Astrocyte (in vitro differentiated cells and primary cell): ENCODE measurements around the gene BSG. TPM values are rescaled to one million over a fixed set of nuclear protein-coding genes. Genes with fewer than 3 reads are reported as not detected.

ENCODE experiments used
- DNase-seq: peaks from one replicate; pipeline ENCODE4 v3.0.0-alpha.2; 2010; ENCODE audit warnings: low read depth
- FAIRE-seq: peaks from 2 replicates; lab custom pipeline; 2011; peaks lifted over from hg19 to GRCh38; lab: Jason Lieb, UNC
- H2AFZ ChIP-seq: 2 replicates; pipeline ENCODE4 v1.6.0; 2012; ENCODE audit warnings: low read depth, low read length, inconsistent platforms
- H3K27ac ChIP-seq: 2 replicates; pipeline ENCODE4 v1.5.1; 2011; ENCODE audit warnings: low read depth, low read length, inconsistent platforms
- H3K27me3 ChIP-seq: 2 replicates; pipeline ENCODE4 v1.6.0; 2011; ENCODE audit warnings: low read length, inconsistent platforms; ENCODE audit not compliant: insufficient read depth
- H3K36me3 ChIP-seq: 2 replicates; pipeline ENCODE4 v1.5.1; 2011; ENCODE audit warnings: low read length, inconsistent platforms; ENCODE audit not compliant: insufficient read depth
- H3K4me1 ChIP-seq: 2 replicates; pipeline ENCODE4 v1.5.1; 2011; ENCODE audit warnings: low read length, inconsistent platforms; ENCODE audit not compliant: insufficient read depth
- H3K4me2 ChIP-seq: 2 replicates; pipeline ENCODE4 v1.6.0; 2012; ENCODE audit warnings: low read length, inconsistent platforms
- H3K4me3 ChIP-seq: 2 replicates; pipeline ENCODE4 v1.5.1; 2011; ENCODE audit warnings: low read depth, mild to moderate bottlenecking, low read length, inconsistent platforms; ENCODE audit not compliant: insufficient read depth
- H3K79me2 ChIP-seq: 2 replicates; pipeline ENCODE4 v1.6.0; 2012; ENCODE audit warnings: mild to moderate bottlenecking, low read length, inconsistent platforms; ENCODE audit not compliant: insufficient read depth
- H3K9ac ChIP-seq: 2 replicates; pipeline ENCODE4 v1.6.0; 2012; ENCODE audit warnings: mild to moderate bottlenecking, low read length, inconsistent platforms
- H3K9me3 ChIP-seq: 2 replicates; pipeline ENCODE4 v1.5.1; 2012; ENCODE audit warnings: low read depth, mild to moderate bottlenecking, low read length, inconsistent platforms; ENCODE audit not compliant: insufficient read depth
- H4K20me1 ChIP-seq: 2 replicates; pipeline ENCODE4 v1.6.0; 2012; ENCODE audit warnings: low read length, inconsistent platforms; ENCODE audit not compliant: insufficient read depth
- H3K27ac Mint-ChIP-seq: one replicate; pipeline ENCODE4 v1.8.0; 2021; ENCODE audit warnings: mild to moderate bottlenecking, mixed read lengths; ENCODE audit not compliant: unreplicated experiment
- H3K27me3 Mint-ChIP-seq: one replicate; pipeline ENCODE4 v1.8.0; 2021; ENCODE audit warnings: low read depth, mixed read lengths; ENCODE audit not compliant: unreplicated experiment
- H3K36me3 Mint-ChIP-seq: one replicate; pipeline ENCODE4 v1.8.0; 2021; ENCODE audit warnings: low read depth, mixed read lengths; ENCODE audit not compliant: unreplicated experiment
- H3K4me1 Mint-ChIP-seq: one replicate; pipeline ENCODE4 v1.8.0; 2021; ENCODE audit warnings: low read depth, mixed read lengths; ENCODE audit not compliant: unreplicated experiment
- H3K4me3 Mint-ChIP-seq: one replicate; pipeline ENCODE4 v1.8.0; 2021; ENCODE audit warnings: mild to moderate bottlenecking, moderate library complexity, mixed read lengths; ENCODE audit not compliant: unreplicated experiment
- H3K9me3 Mint-ChIP-seq: one replicate; pipeline ENCODE4 v1.8.0; 2021; ENCODE audit warnings: mild to moderate bottlenecking, mixed read lengths; ENCODE audit not compliant: unreplicated experiment
- CTCF ChIP-seq: IDR thresholded peaks from 2 replicates; pipeline ENCODE4 v1.5.1; 2011; ENCODE audit warnings: low read depth, mild to moderate bottlenecking, inconsistent platforms, low read length, moderate library complexity; ENCODE audit not compliant: insufficient read depth
- EZH2 ChIP-seq: IDR thresholded peaks from 2 replicates; pipeline ENCODE4 v1.6.1; 2012; ENCODE audit warnings: mild to moderate bottlenecking, low read length, inconsistent platforms; ENCODE audit not compliant: insufficient read depth
- total RNA-seq: library from RNA; stranded (reverse); gene quantifications from 2 replicates; pipeline ENCODE4 v1.2.1, GENCODE V29; 2021

Gene BSG
- total RNA-seq, 1 donor from 2014 or later: 807 TPM

GRCh38 chr19:617551-618246, 45.3 kb downstream of the BSG start:
- no peak overlapping the region for H3K4me3 ChIP-seq
- Mint-ChIP-seq H3K4me3 (no peak overlapping the region), H3K9me3 (peaks cover 2% of the 10 kb centered on the region), H3K27ac (no peak overlapping the region), H3K4me1 (no peaks in the 10 kb centered on the region), H3K27me3 (no peaks in the 10 kb centered on the region), H3K36me3 (peaks cover 16% of the 10 kb centered on the region)
- FAIRE-seq (no peak), DNase-seq (no peak)
- H4K20me1 ChIP-seq: no peaks in the 10 kb centered on the region
- H3K79me2 ChIP-seq: no peaks in the 10 kb centered on the region
- H3K27me3 ChIP-seq: no peaks in the 10 kb centered on the region
- no peaks in the 10 kb centered on the region for H3K4me1 ChIP-seq
- H3K4me2 ChIP-seq: no peak overlapping the region
- no peak for TF ChIP-seq CTCF
- no peak for TF ChIP-seq EZH2
- no peak overlapping the region for H2AFZ ChIP-seq
- no peak overlapping the region for H3K9ac ChIP-seq
- no peak overlapping the region for H3K27ac ChIP-seq
- no peaks in the 10 kb centered on the region for H3K9me3 ChIP-seq
- H3K36me3 ChIP-seq: no peaks in the 10 kb centered on the region

- no peak overlapping the region for H3K4me3 Mint-ChIP-seq
- peaks cover 3% of the 10 kb centered on the region for H3K4me1 ChIP-seq
- H3K27me3 Mint-ChIP-seq: no peaks in the 10 kb centered on the region
- H3K9me3 ChIP-seq: no peaks in the 10 kb centered on the region
- H3K27ac ChIP-seq: no peak overlapping the region
- H3K27ac Mint-ChIP-seq: no peak overlapping the region
- H3K27me3 ChIP-seq: no peaks in the 10 kb centered on the region
- H3K36me3 ChIP-seq: no peaks in the 10 kb centered on the region
- H3K9me3 Mint-ChIP-seq: peaks cover 2% of the 10 kb centered on the region
- no peak for FAIRE-seq
- H3K4me2 ChIP-seq: no peak overlapping the region
- no peak overlapping the region for H3K4me3 ChIP-seq
- no peaks in the 10 kb centered on the region for H4K20me1 ChIP-seq
- no peak for DNase-seq
- TF ChIP-seq EZH2 (no peak), CTCF (no peak)
- H3K4me1 Mint-ChIP-seq: no peaks in the 10 kb centered on the region
- no peaks in the 10 kb centered on the region for H3K79me2 ChIP-seq
- no peak overlapping the region for H2AFZ ChIP-seq
- H3K36me3 Mint-ChIP-seq: peaks cover 11% of the 10 kb centered on the region
- H3K9ac ChIP-seq: no peak overlapping the region
Observed at GRCh38 chr19:618247-618619, 45.8 kb downstream of the BSG start.

- H3K4me1 Mint-ChIP-seq: peaks cover 3% of the 10 kb centered on the region
- TF ChIP-seq EZH2 (no peak), CTCF (no peak)
- FAIRE-seq (no peak), DNase-seq (no peak)
- no peak overlapping the region for H3K27ac Mint-ChIP-seq
- H3K36me3 ChIP-seq: no peaks in the 10 kb centered on the region
- no peak overlapping the region for H3K9ac ChIP-seq
- peaks cover 13% of the 10 kb centered on the region for H3K36me3 Mint-ChIP-seq
- no peak overlapping the region for H3K4me2 ChIP-seq
- no peak overlapping the region for H3K4me3 ChIP-seq
- H3K27me3 Mint-ChIP-seq: no peaks in the 10 kb centered on the region
- peaks cover 9% of the 10 kb centered on the region for H3K4me1 ChIP-seq
- no peaks in the 10 kb centered on the region for H3K79me2 ChIP-seq
- H3K27me3 ChIP-seq: no peaks in the 10 kb centered on the region
- no peaks in the 10 kb centered on the region for H3K9me3 ChIP-seq
- H2AFZ ChIP-seq: no peak overlapping the region
- peaks cover 2% of the 10 kb centered on the region for H3K9me3 Mint-ChIP-seq
- H3K27ac ChIP-seq: no peak overlapping the region
- no peak overlapping the region for H3K4me3 Mint-ChIP-seq
- H4K20me1 ChIP-seq: peaks cover 5% of the 10 kb centered on the region
Observed at GRCh38 chr19:618674-619285, 46.4 kb downstream of the BSG start.
